GM18909 (cell line): ENCODE measurements around the gene CAMKV.
A peak's percentile ranks its signal among the peaks of the same experiment; 100 is the strongest.
"Not testable (repeated sequence)": the region's sequence is repeated elsewhere in the genome, so short reads cannot be mapped to it uniquely, and the experiment has no call there.

Experiments
- ATAC-seq: cut with Tn5 transposase; IDR thresholded peaks from one replicate; pipeline ENCODE4 v1.9.1; 2021; ENCODE audit warnings: mild to moderate bottlenecking; ENCODE audit not compliant: unreplicated experiment, poor library complexity

CAMKV gene

GRCh38 chr3:49859576-49860305 is 10.0 kb downstream of the CAMKV start:
- no peak for ATAC-seq

- peak; percentile 94 for ATAC-seq
These were observed 13.3 kb downstream of the CAMKV start, which contains the start of gene TRAIP for GRCh38 chr3:49856181-49857005. Gene TRAIP, minus strand, starts transcription at chr3:49856564. Its CDS starts 111 bp downstream, at chr3:49856453.

GRCh38 chr3:49855662-49856061 is 14.0 kb downstream of the CAMKV start:
- no peak for ATAC-seq

- no peak for ATAC-seq
These were observed 24.0 kb downstream of the CAMKV start for GRCh38 chr3:49845694-49846093.

- ATAC-seq = no peak
These were observed 25.1 kb downstream of the CAMKV start for GRCh38 chr3:49844464-49845183.

- ATAC-seq = no peak
These were observed 26.7 kb downstream of the CAMKV start for GRCh38 chr3:49842843-49843517.

GRCh38 chr3:49841806-49842205 is 27.9 kb downstream of the CAMKV start:
- ATAC-seq = no peak

- no peak for ATAC-seq
These were observed 28.5 kb downstream of the CAMKV start for GRCh38 chr3:49841126-49841696.

- no peak for ATAC-seq
These were observed 29.3 kb downstream of the CAMKV start for GRCh38 chr3:49840388-49840787.

GRCh38 chr3:49839193-49839809 is 30.4 kb downstream of the CAMKV start:
- ATAC-seq = no peak

- no peak for ATAC-seq
These were observed 38.4 kb downstream of the CAMKV start for GRCh38 chr3:49831341-49831740.

- no peak for ATAC-seq
These were observed 43.7 kb downstream of the CAMKV start for GRCh38 chr3:49826016-49826415.

- not testable (repeated sequence) for ATAC-seq
These were observed 46.6 kb downstream of the CAMKV start for GRCh38 chr3:49823131-49823530.

GRCh38 chr3:49813497-49814174 is 56.1 kb downstream of the CAMKV start, which contains the start of gene UBA7:
Gene UBA7, minus strand, starts transcription at chr3:49813953. Its CDS starts 166 bp downstream, at chr3:49813787.
- peak; percentile 79 for ATAC-seq

- no peak for ATAC-seq
These were observed 56.7 kb downstream of the CAMKV start for GRCh38 chr3:49812916-49813496.
